Activated CD4-positive, alpha-beta T cell treated with anti-CD3 and anti-CD28 coated beads, Interleukin-2, amount 50 U/mL, for 48 hours (primary cell): Measurements from ENCODE around the gene ANKS1A.

Experiments
- DNase-seq, 2 experiments: peaks; one replicate each; pipeline ENCODE4 v3.0.0-alpha.2; 2020

ANKS1A gene

DNA sequence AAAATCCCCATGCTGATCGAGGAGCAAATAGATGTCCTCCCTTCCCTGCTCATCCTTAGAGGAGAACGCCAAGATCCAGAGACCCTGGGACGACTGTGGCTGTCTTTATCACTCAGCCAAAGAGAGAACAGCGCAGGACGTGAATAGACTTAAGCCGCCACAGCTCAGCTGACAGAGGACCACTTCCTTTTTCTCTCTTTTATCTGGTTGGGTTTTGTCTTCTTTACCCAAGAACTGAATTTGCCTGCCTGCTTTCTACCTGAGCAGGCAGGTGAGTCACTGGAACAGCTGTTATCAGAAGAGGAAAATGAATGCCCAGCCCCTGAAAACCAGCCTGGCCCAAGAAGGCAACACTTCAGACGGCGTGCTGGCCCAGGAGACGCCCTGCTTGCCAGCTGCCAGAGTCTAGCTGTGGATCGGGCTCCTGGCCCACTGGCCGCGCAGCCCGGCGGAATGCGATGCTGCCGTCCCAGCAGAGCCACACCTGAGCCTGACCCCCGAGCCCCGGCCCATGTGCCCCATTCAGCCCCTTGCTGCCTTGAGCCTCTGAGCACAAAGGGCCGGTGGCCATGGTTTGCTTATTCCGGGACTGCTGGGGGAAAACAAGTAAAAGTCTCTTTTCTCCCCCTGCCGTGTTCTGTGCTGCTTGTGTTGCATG, 169.9 kb downstream of the ANKS1A start:
- no peak for DNase-seq

DNA sequence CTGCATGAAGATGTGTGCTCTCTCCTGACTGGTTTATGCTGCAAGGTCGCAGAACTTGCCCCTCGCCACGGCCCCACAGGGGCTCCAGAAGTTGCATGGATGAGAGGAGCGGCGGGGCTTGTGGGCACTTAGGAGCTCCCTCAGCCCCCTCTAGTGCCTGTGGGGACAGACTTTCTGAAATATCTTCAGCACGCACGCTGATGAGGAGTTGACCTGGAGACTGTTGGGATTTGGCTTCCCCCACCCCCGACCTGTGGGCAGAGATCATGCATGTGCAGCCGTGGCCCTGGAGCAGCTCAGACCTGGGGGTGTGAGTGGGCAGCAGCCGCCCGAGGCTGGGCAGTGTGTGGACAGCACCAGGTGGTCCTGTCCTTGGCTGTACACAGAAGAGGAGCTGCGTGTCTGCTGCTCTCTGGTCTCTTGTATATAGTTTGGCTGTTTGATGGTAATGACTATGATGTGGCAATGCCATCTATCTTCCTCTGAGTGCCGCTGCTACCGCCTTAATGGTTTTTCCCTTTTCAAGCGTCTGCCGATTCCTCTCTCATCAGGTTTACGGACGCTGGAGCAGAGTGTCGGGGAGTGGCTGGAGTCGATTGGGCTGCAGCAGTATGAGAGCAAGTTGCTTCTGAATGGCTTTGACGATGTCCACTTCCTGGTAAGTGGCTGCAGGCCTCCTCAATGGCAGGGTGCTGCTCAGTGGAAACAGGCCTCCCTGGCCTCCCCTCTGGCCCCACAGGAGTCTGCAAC, 170.7 kb downstream of the ANKS1A start:
- DNase-seq: no peak

DNA sequence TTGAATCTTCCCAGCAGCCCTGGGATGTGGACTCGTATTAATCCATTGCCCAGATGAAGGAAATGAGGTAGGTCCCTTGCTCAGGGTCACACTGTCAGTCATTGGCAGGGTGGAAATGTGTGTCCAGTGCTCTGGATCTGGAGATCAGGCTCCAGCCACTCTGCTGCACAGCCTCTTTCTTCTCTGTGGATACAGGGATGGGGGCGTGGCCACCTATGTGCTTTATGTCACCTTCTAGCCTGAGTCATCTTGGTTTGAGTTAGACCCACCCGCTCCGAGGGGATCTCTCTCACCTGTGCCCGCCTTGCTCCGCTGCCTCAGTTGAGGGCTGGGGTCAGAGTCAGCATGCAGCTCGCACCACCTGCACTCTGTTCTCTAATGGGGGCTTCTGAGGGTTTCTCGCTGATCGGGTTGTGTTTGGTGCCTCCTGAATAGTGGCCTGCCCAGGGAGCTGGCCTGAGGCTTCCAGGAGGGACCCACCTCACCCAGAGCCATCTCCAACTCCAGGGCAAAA, 172.1 kb downstream of the ANKS1A start:
- DNase-seq: no peak

DNA sequence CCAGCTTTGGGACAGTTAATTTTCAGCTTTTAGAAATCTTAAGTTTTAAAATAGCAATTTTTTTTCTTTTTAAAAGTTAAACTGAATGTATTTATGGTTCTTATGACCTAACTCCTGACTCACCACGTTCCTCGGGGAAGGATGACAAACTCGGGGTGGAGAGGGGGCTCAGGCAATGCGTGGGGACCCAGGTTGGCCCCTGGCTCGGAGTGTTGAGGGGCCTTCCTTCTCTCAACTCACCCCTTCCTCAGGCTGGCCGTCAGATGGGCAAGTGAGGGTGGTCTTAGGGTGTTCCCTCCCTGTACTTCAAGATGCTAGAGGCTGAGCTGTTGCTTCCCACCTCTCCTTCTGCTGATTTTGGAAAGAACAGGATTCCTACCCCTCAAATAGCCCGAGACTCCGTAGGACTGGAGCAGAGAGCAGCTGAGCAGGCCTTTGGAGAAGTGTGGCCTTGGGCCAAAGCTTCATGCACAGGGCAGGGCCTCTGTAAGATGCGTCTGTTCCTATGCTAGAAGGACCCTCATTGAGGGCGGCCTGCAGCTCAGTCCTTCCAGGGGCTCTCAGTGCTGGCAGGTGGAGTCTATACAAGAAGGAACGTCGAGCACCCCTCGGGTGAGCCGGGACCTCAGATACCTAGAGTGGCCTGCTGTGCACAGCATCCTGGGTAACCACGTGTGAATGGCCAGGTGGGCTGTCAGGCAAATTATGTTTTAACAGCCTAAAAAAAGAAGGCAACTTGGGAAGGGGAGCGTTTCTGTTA, 172.8 kb downstream of the ANKS1A start:
- no peak for DNase-seq

DNA sequence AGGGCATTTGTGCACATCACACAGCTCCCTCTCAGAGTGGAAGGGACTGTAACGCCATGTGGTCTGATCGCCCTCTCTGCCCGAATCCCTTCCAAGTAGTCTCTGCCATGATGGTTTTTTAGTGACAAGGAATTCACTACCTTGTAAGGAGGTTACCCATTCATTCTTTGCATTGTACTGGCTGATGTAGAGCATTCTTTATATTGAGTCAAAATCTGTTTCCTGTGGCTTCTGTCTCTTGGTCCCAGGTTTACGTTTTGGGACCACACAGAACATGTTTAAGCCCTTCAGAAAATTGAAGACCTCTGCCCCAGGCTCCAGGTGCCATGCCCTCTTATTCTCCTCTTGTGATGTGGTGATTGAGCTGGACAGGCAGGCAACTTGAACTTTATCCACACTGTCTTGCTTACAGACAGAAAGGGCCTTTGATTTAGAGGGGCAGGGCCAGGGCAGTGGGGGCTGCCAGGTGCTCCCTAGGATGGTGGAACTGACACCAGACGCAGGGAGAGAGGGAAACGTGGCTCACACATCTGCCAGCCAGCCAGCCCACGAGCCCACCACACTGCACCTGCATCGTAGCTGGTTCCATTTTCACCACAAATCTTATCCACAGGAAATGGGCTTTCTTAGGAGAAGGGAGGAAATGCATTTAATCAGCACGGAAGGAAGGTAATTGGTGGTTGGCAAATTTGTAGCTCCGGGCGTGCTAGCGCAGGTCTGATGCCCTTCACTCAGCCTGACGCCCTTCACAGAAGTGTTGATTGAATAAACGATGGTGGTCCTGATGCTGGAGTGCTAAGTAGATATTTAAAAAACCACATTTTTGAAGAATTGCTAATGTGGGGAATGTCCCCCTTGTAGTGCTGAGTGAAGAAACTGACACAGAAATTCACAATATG, 173.9 kb downstream of the ANKS1A start:
- no peak for DNase-seq

DNA sequence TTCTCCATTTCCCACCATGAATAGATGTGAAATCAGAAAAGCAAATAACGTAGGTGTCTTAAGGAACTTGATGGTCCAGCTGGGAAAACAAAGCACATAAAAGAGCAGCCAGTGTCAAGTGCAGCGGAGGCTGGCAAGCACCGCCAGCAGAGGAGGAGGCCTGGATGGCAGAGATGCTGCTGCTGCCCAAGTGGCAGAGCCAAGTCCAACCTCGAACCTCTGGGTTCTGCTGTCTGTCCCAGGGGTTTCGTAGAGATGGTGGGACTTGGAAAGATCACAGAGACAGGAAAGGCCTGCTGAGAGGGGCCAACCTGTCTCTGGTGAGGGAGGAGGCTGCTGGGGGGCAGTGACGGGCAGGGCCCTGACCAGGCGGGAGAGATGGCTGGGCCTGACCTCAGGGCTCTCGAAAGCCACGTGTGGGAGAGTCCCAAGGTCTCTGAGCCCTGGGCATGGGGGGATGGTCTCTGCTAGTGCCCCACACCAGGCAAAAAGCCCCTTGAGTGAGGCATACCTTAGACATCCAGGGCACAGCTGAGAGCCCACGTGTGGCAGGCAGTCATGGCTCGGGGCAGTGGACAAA, 174.7 kb downstream of the ANKS1A start:
- no peak for DNase-seq

DNA sequence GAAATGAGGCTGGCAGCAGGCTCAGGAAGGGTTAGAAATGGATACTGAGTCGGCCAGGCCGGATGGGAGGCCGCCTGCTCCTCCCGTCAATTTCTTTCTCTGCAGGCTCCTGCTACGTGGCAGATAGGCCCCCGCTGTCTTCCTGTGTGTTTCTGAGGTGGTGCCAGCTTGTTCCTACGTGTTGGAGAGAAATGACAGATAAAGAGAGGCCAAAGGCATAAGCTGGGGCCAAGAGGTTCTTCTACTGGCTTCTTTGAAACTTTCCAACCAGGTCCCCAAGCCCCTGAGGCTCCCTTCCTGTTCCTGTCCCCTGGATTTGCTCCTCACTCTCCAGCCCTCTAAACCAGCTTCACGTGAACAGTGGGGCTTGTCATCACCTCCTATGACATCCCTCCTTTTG, 175.2 kb downstream of the ANKS1A start:
- no peak for DNase-seq

- DNase-seq: no peak
Measured at GRCh38 chr6:35064757-35065440, 175.8 kb downstream of the ANKS1A start.

GRCh38 chr6:35065441-35065800, 176.4 kb downstream of the ANKS1A start:
- DNase-seq: no peak

DNA sequence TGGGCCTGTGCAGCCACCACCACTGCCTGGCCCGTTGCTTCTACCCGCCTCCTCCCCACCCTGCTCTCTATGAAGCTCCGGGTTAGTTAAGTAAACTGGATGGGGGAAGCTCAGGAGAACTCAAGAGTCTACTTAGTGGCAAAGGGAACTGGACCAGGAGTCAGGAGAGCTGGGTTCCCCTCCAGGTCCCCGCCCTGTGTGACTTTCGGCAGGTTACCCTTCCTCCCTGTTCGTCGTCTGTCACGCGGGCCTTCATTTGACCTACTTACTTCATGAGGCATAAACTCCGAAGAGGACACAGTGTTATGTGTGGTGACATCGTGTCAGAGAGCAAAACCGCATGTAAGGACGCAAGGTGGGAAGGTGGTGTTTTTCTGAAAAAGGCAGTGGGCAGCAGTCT, 176.8 kb downstream of the ANKS1A start:
- DNase-seq: no peak

DNA sequence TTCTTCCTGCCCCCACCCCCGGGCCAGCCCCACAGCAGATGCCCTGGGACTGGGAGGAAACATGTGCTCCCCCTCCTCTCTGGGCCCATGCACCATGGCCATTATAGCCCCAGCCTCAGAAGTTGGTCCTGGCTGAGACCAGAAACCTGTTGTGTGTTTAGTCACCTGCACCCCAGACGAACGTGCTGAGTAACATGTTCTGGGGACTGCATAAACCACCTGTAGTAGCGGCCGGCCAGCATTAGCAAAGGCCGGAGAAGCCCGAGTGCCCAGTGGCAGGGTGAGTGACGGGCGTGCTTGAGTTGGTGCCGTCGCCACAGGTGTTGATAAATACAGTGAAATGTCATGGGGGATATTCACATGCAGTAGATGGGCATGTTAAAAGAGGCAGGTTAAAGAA, 178.2 kb downstream of the ANKS1A start:
- no peak for DNase-seq

GRCh38 chr6:35068206-35068605, 179.2 kb downstream of the ANKS1A start:
- no peak for DNase-seq

- DNase-seq: no peak
Measured at GRCh38 chr6:35068644-35069043, 179.6 kb downstream of the ANKS1A start.

GRCh38 chr6:35069262-35069661, 180.2 kb downstream of the ANKS1A start:
- DNase-seq: no peak

- DNase-seq: no peak
Measured at GRCh38 chr6:35070111-35070510, 181.1 kb downstream of the ANKS1A start.

- no peak for DNase-seq
Measured at GRCh38 chr6:35071347-35071994, 182.4 kb downstream of the ANKS1A start.

GRCh38 chr6:35072051-35072697, 183.1 kb downstream of the ANKS1A start:
- no peak for DNase-seq

GRCh38 chr6:35072698-35073055, 183.6 kb downstream of the ANKS1A start:
- DNase-seq: no peak

GRCh38 chr6:35073211-35073610, 184.2 kb downstream of the ANKS1A start:
- no peak for DNase-seq

DNA sequence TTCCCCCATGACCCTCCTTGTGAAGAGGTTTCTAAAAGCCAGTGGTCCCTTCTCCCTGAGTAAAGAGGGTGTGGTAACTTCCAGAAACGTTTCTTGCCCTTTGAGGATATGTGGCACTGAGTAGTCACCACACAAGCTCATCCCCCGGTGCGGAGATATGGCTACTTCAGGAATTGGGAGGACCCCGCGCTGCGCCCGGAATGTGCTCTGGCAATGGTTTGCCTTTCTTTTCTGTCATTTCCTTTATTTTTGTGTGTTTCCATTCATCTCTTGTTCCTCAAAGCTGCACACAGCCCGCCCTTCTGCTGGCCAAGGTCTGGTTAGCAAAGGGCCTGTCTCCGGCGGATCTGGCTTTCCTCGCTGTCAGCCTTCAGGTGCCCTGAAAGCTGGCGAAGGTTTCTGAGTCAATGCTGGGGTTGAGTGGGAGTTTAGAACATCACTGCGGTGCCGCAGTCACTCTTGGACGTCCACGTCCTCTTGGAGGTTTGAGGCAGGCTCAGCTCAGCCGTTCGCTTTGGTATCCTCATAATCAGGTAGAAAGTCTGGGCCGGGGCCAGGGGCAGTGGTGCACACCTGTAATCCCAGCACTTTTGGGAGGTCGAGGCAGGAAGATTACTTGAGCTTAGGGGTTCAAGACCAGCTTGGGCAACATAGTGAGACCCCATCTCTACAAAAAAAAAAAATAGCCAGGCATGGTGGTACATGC, 184.9 kb downstream of the ANKS1A start:
- no peak for DNase-seq
